ENCODE measurements around the gene ARHGAP28. TPM values are rescaled to one million over a fixed set of nuclear protein-coding genes. Genes with fewer than 3 reads are reported as not detected.

The ARHGAP28 gene
- total RNA-seq, 1 experiment from 2014 or later = 0.41 TPM

DNA sequence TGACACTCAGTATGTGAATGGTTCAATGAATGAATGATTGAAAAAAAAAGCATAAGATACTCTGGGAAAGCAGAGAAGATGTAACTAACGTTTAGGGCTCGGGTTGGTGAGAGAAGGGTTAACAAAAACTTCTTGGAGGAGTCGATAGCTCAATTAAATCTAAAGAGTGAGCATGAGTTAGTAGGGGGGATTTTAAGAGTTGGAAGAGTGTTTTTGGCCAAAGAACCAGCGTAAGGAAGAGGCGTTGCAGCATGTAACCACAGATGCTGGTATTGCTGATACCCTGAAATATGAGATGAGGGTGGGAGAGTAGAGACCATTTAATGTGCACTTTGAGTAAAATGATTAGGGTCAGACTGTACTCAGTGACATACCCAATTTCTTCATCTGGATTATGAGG is 14.5 kb downstream of the ARHGAP28 start:
- POLR2A ChIA-PET = interaction anchor here (0.6 kb wide), 1 partner anchor 120 kb away, joined by 5 read pairs; no protein-coding TSS in a partner anchor
- no peaks in the 10 kb centered on the region for H3K27me3 ChIP-seq (ENCODE audit: control insufficient read depth, insufficient read depth, low read length)
- intact Hi-C loops (cut with micrococcal nuclease; ENCODE audit: unreplicated experiment) (no loop called here), in situ Hi-C loops (cut with HindIII; ENCODE audit: low pct_unique_long_range_greater_than_20kb, low sequenced_read_pairs) (no loop called here)
- TF ChIP-seq, protein P1, sequence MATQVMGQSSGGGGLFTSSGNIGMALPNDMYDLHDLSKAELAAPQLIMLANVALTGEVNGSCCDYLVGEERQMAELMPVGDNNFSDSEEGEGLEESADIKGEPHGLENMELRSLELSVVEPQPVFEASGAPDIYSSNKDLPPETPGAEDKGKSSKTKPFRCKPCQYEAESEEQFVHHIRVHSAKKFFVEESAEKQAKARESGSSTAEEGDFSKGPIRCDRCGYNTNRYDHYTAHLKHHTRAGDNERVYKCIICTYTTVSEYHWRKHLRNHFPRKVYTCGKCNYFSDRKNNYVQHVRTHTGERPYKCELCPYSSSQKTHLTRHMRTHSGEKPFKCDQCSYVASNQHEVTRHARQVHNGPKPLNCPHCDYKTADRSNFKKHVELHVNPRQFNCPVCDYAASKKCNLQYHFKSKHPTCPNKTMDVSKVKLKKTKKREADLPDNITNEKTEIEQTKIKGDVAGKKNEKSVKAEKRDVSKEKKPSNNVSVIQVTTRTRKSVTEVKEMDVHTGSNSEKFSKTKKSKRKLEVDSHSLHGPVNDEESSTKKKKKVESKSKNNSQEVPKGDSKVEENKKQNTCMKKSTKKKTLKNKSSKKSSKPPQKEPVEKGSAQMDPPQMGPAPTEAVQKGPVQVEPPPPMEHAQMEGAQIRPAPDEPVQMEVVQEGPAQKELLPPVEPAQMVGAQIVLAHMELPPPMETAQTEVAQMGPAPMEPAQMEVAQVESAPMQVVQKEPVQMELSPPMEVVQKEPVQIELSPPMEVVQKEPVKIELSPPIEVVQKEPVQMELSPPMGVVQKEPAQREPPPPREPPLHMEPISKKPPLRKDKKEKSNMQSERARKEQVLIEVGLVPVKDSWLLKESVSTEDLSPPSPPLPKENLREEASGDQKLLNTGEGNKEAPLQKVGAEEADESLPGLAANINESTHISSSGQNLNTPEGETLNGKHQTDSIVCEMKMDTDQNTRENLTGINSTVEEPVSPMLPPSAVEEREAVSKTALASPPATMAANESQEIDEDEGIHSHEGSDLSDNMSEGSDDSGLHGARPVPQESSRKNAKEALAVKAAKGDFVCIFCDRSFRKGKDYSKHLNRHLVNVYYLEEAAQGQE (IDR thresholded peaks at IDR 0.05; ENCODE audit: insufficient read depth in 1 of 2, low read depth in 2 of 2, low read length in 1 of 2) = no peak
- TF ChIP-seq SIN3A (IDR thresholded peaks at IDR 0.05; ENCODE audit: borderline replicate concordance, insufficient read depth, low read depth, low read length) (no peak), POLR2AphosphoS5 (IDR thresholded peaks at IDR 0.05; ENCODE audit: low read depth, low read length) (no peak), TCF7L2 (IDR thresholded peaks at IDR 0.05; ENCODE audit: low read depth, low read length) (no peak)
- TF ChIP-seq, protein P2, sequence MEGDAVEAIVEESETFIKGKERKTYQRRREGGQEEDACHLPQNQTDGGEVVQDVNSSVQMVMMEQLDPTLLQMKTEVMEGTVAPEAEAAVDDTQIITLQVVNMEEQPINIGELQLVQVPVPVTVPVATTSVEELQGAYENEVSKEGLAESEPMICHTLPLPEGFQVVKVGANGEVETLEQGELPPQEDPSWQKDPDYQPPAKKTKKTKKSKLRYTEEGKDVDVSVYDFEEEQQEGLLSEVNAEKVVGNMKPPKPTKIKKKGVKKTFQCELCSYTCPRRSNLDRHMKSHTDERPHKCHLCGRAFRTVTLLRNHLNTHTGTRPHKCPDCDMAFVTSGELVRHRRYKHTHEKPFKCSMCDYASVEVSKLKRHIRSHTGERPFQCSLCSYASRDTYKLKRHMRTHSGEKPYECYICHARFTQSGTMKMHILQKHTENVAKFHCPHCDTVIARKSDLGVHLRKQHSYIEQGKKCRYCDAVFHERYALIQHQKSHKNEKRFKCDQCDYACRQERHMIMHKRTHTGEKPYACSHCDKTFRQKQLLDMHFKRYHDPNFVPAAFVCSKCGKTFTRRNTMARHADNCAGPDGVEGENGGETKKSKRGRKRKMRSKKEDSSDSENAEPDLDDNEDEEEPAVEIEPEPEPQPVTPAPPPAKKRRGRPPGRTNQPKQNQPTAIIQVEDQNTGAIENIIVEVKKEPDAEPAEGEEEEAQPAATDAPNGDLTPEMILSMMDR (IDR thresholded peaks at IDR 0.05) = no peak
- H3K4me1 ChIP-seq (ENCODE audit: control insufficient read depth, insufficient read depth, low read length) = no peaks in the 10 kb centered on the region
- BruUV-seq (replicated peaks) = no TSS peak
- no peak overlapping the region for H3K4me3 ChIP-seq (ENCODE audit: low read depth in 2 of 2, low read length in 2 of 2)
- no peak for DNase-seq (ENCODE audit: low read depth, low spot score)
- no peak overlapping the region for H3K27ac ChIP-seq (ENCODE audit: low read length)
- H3K9me3 ChIP-seq (ENCODE audit: control insufficient read depth, insufficient read depth, low read depth, low read length) = no peaks in the 10 kb centered on the region
- ATAC-seq = no peak
- no peaks in the 10 kb centered on the region for H3K36me3 ChIP-seq (ENCODE audit: control insufficient read depth, insufficient read depth, low read length)
- CTCF ChIA-PET = no interaction called here

DNA sequence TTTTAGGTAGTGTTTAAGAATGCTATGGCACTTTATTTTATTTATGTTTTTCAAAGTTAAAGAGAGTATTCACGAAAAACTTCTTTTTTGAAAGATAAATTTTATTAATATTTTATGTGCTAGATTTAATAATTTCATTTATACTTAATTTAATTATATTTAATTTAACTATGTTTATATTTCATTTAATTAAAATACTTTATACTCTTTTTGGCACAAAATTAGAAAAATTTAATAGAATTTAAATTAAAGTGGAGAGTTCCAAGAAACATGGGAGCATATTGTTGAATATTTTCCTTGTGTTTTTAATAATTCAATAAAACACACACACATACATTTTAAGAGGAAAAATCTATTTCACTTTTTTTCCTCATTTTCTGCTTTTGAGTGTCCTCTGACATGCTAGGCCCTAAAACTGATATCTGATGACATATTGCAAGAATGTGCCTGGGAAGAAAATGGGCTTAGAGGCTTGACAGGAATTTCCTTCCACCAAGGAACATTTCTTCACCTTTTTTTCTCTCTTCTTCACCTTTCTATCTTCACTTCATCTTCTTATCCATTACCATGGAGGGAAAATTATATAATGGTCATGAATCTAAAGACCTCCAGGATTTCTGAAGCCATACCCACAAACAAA is 15.4 kb downstream of the ARHGAP28 start:
- intact Hi-C loops (cut with micrococcal nuclease; ENCODE audit: unreplicated experiment) (no loop called here), in situ Hi-C loops (cut with HindIII; ENCODE audit: low pct_unique_long_range_greater_than_20kb, low sequenced_read_pairs) (no loop called here)
- no peaks in the 10 kb centered on the region for H3K27me3 ChIP-seq (ENCODE audit: control insufficient read depth, insufficient read depth, low read length)
- no peak overlapping the region for H3K4me3 ChIP-seq (ENCODE audit: low read depth in 2 of 2, low read length in 2 of 2)
- no peaks in the 10 kb centered on the region for H3K4me1 ChIP-seq (ENCODE audit: control insufficient read depth, insufficient read depth, low read length)
- H3K27ac ChIP-seq (ENCODE audit: low read length) = no peak overlapping the region
- no peaks in the 10 kb centered on the region for H3K36me3 ChIP-seq (ENCODE audit: control insufficient read depth, insufficient read depth, low read length)
- DNase-seq (ENCODE audit: low read depth, low spot score) = no peak
- ChIA-PET POLR2A (no interaction called here), CTCF (no interaction called here)
- ATAC-seq = no peak
- TF ChIP-seq, protein P2 (IDR thresholded peaks at IDR 0.05) = no peak
- no peak for TF ChIP-seq TCF7L2 (IDR thresholded peaks at IDR 0.05; ENCODE audit: low read depth, low read length)
- no peak for TF ChIP-seq POLR2AphosphoS5 (IDR thresholded peaks at IDR 0.05; ENCODE audit: low read depth, low read length)
- TF ChIP-seq, protein P1 (IDR thresholded peaks at IDR 0.05; ENCODE audit: insufficient read depth in 1 of 2, low read depth in 2 of 2, low read length in 1 of 2) = no peak
- TF ChIP-seq SIN3A (IDR thresholded peaks at IDR 0.05; ENCODE audit: borderline replicate concordance, insufficient read depth, low read depth, low read length) = no peak
- BruUV-seq (replicated peaks) = no TSS peak
- no peaks in the 10 kb centered on the region for H3K9me3 ChIP-seq (ENCODE audit: control insufficient read depth, insufficient read depth, low read depth, low read length)
